ENCODE measurements around the gene TMEM98.

DNA sequence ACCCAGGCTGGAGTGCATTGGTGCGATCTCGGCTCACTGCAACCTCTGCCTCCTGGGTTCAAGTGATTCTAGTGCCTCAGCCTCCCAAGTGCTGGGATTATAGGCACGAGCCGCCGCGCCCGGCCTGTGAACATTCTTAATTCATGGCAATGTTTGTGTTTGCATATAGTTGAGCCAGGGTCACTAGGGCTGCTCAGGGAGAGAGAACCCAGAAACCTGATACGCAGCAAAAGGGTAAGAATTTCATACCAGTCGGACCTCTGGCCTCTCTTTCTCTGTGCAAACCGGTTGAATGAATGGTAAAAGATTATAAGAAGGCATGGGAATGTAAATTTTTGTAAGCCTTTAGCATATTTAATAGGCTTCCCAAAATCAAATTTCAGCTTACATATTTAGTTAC, 6.9 kb upstream of the TMEM98 start:
- TF ChIP-seq, protein P1, sequence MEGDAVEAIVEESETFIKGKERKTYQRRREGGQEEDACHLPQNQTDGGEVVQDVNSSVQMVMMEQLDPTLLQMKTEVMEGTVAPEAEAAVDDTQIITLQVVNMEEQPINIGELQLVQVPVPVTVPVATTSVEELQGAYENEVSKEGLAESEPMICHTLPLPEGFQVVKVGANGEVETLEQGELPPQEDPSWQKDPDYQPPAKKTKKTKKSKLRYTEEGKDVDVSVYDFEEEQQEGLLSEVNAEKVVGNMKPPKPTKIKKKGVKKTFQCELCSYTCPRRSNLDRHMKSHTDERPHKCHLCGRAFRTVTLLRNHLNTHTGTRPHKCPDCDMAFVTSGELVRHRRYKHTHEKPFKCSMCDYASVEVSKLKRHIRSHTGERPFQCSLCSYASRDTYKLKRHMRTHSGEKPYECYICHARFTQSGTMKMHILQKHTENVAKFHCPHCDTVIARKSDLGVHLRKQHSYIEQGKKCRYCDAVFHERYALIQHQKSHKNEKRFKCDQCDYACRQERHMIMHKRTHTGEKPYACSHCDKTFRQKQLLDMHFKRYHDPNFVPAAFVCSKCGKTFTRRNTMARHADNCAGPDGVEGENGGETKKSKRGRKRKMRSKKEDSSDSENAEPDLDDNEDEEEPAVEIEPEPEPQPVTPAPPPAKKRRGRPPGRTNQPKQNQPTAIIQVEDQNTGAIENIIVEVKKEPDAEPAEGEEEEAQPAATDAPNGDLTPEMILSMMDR (conservative IDR thresholded peaks at IDR 0.05; ENCODE audit: low read length): no peak
- TF ChIP-seq EZH2phosphoT487 (IDR thresholded peaks at IDR 0.05; ENCODE audit: borderline replicate concordance): no peak

Data from Loucy (cell line).